ENCODE measurements around the gene PIP5K1C. TPM values are rescaled to one million over a fixed set of nuclear protein-coding genes. Genes with fewer than 3 reads are reported as not detected.

The PIP5K1C gene
- total and polyA plus RNA-seq, 9 of the 15 experiments (the other 6 are each of a cell fraction or from before 2014, with no cell fraction given): 0.38 to 22.1 (median 4.1) TPM

GRCh38 chr19:3699741-3700241 is 477 bp downstream of the PIP5K1C start (continued):
- TF ChIP-seq SIN3A (IDR thresholded peaks at IDR 0.05; ENCODE audit: borderline replicate concordance in 2 of 2, control insufficient read depth in 1 of 2, low read depth in 2 of 2, low read length in 2 of 2): 0 out of 4 replicates have a peak, but pooled peaks of 1 of the 2 experiments have one; percentile 5
- TF ChIP-seq ATF4 (CRISPR knock-in tag; IDR thresholded peaks at IDR 0.05): no peak
- TF ChIP-seq DACH1 (IDR thresholded peaks at IDR 0.05; ENCODE audit: partially characterized antibody): no peak
- no peak for TF ChIP-seq DEAF1 (CRISPR knock-in tag; IDR thresholded peaks at IDR 0.05)
- no peak for TF ChIP-seq ZSCAN32 (CRISPR knock-in tag; IDR thresholded peaks at IDR 0.05)
- no peak for TF ChIP-seq CTCF (IDR thresholded peaks at IDR 0.05 in 2 of 3, conservative IDR thresholded peaks at IDR 0.05 in 1 of 3; ENCODE audit: insufficient read depth in 2 of 3, low read depth in 1 of 3, low read length in 3 of 3)
- TF ChIP-seq ZKSCAN1 (IDR thresholded peaks at IDR 0.05; ENCODE audit: low read depth, low read length): no peak
- no peak for TF ChIP-seq STAT5A (IDR thresholded peaks at IDR 0.05; ENCODE audit: borderline replicate concordance, low read length)
- no peak for TF ChIP-seq ZNF41 (CRISPR knock-in tag; conservative IDR thresholded peaks at IDR 0.05)
- no peak for TF ChIP-seq MBD1 (CRISPR knock-in tag; IDR thresholded peaks at IDR 0.05)
- TF ChIP-seq RBM15 (IDR thresholded peaks at IDR 0.05; ENCODE audit: insufficient read depth, low read length): no peak
- TF ChIP-seq U2AF1 (optimal IDR thresholded peaks at IDR 0.05; ENCODE audit: low read depth, low read length): no peak
